ENCODE results near the gene PNMA8B.

Gene PNMA8B

DNA sequence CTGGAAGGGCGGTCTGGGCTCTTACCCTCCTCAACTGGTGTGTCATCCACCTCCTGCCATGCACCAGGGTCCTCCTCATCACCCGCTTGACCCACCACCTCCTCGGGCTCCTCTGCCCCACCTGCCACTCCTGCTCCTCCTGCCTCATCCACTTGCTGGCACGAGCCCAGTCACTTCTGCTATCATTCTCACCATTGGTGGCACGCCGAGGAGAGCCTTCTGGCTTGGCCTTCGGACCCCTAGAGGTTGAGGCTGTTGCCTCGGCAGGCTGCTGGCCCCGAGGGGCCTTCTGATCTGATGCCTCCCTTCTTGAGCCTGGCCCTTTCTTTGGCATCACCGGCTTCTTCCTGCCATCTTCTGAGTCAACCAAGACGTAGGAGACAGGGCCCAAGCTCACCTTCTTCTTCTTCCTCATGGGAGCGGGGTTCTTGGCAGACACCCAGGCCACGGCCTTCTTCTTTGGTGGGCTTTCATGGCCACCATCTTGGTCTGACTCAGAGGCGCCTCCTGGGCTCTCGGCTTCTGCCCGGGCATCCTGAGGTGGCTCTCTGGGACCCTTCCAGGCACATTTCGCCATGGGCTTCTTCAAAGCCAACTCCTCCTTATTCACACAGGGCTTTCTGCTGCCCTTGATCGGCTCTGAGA is 26.0 kb downstream of the PNMA8B start:
- Histone ChIP-seq H3K9me3 (ENCODE audit: control insufficient read depth in 1 of 2, low read length in 2 of 2) (no peaks in the 10 kb centered on the region), H3K27me3 (ENCODE audit: low read depth, low read length) (peaks cover 6% of the 10 kb centered on the region), H3K4me3 (ENCODE audit: low read depth in 1 of 2, low read length in 2 of 2) (no peak overlapping the region), H3K36me3 (ENCODE audit: control insufficient read depth in 1 of 2, insufficient read depth in 2 of 2, low read length in 2 of 2) (no peaks in the 10 kb centered on the region), H3K27ac (ENCODE audit: low read length) (no peak overlapping the region), H3K4me1 (ENCODE audit: control insufficient read depth in 1 of 2, insufficient read depth in 2 of 2, low read length in 2 of 2) (peaks cover 0 to 10% of the 10 kb centered on the region in 2 donors)

DNA sequence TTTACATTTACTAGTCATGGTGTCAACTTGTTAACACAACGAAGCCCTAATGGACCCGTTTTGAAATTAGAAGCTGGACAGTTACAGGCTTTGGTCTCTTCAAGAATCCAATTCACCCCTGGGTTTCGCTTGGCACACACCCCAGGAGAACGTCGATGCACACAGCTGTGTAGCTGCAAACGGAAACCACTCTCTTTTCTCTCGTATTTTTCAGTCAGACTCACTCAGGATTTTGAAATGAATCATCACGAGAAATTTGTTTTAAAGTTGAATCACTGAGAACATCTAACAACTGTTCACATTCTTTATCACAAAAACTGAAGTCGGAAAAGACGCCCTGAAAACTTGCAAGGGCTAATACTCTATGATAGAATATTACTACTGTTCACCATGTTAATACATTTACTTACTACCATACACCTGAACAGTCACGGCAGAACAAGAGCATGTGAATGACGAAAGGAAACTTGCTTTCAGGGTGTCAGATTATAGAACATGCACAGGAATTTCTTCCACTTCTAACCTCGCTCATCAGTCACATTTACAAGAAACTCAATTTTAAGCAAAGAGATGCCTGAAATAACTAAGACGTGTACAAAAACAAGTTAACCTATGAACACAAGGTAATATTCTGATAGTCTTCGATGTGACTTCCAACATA is 29.0 kb downstream of the PNMA8B start:
- Histone ChIP-seq H3K9me3 (ENCODE audit: control insufficient read depth in 1 of 2, low read length in 2 of 2) (no peaks in the 10 kb centered on the region), H3K4me1 (ENCODE audit: control insufficient read depth in 1 of 2, insufficient read depth in 2 of 2, low read length in 2 of 2) (peaks cover 0 to 10% of the 10 kb centered on the region in 2 donors), H3K4me3 (ENCODE audit: low read depth in 1 of 2, low read length in 2 of 2) (no peak overlapping the region), H3K27me3 (ENCODE audit: low read depth, low read length) (no peaks in the 10 kb centered on the region), H3K36me3 (ENCODE audit: control insufficient read depth in 1 of 2, insufficient read depth in 2 of 2, low read length in 2 of 2) (no peaks in the 10 kb centered on the region), H3K27ac (ENCODE audit: low read length) (peak overlapping the region; percentile 21)

DNA sequence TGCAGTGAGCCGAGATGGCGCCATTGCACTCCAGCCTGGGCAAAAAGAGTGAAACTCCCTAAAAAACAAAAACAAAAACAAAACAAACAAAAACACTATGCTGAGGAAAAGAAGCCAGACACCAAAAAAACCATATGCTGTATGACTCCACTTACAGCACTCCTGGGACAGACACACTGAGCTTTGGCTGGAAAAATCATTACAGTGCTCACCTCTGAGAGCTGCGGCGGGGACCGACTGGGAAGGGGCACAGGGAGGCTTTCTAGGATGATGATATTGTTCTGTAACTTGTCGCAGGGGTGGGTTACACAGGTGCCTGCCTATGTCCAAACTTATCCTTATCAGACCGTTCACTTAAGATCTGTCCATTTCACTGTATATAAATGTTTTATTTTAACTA is 32.2 kb downstream of the PNMA8B start:
- Histone ChIP-seq H3K4me3 (ENCODE audit: low read depth in 1 of 2, low read length in 2 of 2) (no peak overlapping the region), H3K27ac (ENCODE audit: low read length) (no peak overlapping the region)

DNA sequence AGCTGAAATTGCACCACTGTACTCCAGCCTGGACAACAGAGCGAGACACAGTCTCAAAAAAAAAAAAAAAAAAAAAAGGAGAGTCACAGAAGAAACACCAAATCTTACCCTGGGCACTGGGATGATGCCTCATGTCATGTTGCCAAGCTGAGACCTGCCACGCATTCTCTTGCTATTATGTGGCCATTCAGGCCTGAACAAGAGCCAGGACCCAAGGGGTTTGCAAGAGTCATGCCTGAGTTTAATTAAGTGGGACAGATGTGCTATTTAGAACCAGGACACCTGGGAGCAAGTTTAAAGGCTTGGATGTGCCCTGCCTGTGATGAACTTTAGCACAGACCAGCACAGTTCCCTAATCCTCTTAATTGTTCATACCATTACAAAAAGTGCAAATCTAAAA is 34.1 kb downstream of the PNMA8B start:
- H3K27me3 ChIP-seq (ENCODE audit: low read depth, low read length): no peaks in the 10 kb centered on the region
- no peaks in the 10 kb centered on the region for H3K36me3 ChIP-seq (ENCODE audit: control insufficient read depth in 1 of 2, insufficient read depth in 2 of 2, low read length in 2 of 2)
- no peak overlapping the region for H3K27ac ChIP-seq (ENCODE audit: low read length)
- no peaks in the 10 kb centered on the region for H3K9me3 ChIP-seq (ENCODE audit: control insufficient read depth in 1 of 2, low read length in 2 of 2)
- H3K4me1 ChIP-seq (ENCODE audit: control insufficient read depth in 1 of 2, insufficient read depth in 2 of 2, low read length in 2 of 2): no peaks in the 10 kb centered on the region
- no peak overlapping the region for H3K4me3 ChIP-seq (ENCODE audit: low read depth in 1 of 2, low read length in 2 of 2)

More for the DNA sequence above, 32.2 kb downstream of the PNMA8B start:
- no peaks in the 10 kb centered on the region for H3K27me3 ChIP-seq (ENCODE audit: low read depth, low read length)
- no peaks in the 10 kb centered on the region for H3K4me1 ChIP-seq (ENCODE audit: control insufficient read depth in 1 of 2, insufficient read depth in 2 of 2, low read length in 2 of 2)
- no peaks in the 10 kb centered on the region for H3K9me3 ChIP-seq (ENCODE audit: control insufficient read depth in 1 of 2, low read length in 2 of 2)
- no peaks in the 10 kb centered on the region for H3K36me3 ChIP-seq (ENCODE audit: control insufficient read depth in 1 of 2, insufficient read depth in 2 of 2, low read length in 2 of 2)

DNA sequence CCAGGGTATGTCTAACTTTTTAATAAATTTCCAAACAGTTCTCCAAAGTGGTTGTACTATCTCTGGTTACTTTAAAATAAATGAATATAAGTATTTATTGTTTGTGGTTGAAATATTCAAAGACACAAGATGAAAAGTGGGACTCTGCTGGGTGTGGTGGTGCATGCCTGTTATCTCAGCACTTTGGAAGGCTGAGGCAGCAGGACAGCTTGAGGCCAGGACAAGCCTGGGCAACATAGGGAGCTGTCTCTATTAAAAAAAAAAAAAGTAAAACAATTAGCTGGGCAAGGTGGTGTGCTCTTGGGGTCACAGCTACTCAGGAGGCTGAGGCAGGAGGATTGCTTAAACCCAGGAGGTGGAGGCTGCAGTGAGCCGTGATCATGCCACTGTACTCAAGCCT is 34.7 kb downstream of the PNMA8B start:
- Histone ChIP-seq H3K36me3 (ENCODE audit: control insufficient read depth in 1 of 2, insufficient read depth in 2 of 2, low read length in 2 of 2) (no peaks in the 10 kb centered on the region), H3K27ac (ENCODE audit: low read length) (no peak overlapping the region), H3K4me3 (ENCODE audit: low read depth in 1 of 2, low read length in 2 of 2) (no peak overlapping the region), H3K9me3 (ENCODE audit: control insufficient read depth in 1 of 2, low read length in 2 of 2) (no peaks in the 10 kb centered on the region), H3K4me1 (ENCODE audit: control insufficient read depth in 1 of 2, insufficient read depth in 2 of 2, low read length in 2 of 2) (no peaks in the 10 kb centered on the region), H3K27me3 (ENCODE audit: low read depth, low read length) (no peaks in the 10 kb centered on the region)

DNA sequence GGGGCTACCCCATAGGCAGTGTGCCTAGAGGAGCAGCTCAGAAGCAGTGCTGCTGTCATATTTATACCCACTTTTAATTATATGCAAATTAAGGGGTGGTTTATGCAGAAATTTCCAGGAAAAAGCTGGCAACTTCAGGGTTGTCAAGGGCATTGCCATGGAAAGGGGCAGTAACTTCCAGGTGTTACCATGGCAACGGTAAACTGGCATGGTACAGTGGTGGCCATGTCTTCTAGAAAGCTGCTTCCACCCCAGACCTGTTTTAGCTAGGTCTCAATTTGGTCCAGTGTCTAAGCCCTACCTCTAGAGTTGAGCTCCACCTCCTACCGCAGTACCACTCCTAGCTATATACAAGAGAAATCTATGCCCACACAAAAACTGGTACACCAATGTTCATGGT is 35.6 kb downstream of the PNMA8B start:
- Histone ChIP-seq H3K27ac (ENCODE audit: low read length) (no peak overlapping the region), H3K36me3 (ENCODE audit: control insufficient read depth in 1 of 2, insufficient read depth in 2 of 2, low read length in 2 of 2) (no peaks in the 10 kb centered on the region), H3K27me3 (ENCODE audit: low read depth, low read length) (no peaks in the 10 kb centered on the region)

DNA sequence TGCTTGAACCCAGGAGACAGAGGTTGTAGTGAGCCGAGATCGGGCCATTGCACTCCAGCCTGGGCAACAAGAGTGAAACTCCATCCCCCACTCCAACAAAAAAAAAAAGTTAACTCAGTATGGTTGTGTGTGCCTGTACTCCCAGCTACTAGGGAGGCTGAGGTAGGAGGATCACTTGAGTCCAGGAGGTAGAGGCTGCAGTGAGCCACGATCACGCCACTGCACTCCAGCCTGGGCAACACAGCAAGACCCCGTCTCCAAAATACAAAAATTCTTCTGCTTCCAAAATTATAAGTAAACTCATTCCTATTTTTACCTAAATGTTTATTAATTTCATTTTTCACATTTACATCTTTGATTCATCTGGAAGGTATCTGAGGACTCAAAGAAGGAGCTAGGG is 38.7 kb downstream of the PNMA8B start:
- H3K9me3 ChIP-seq (ENCODE audit: control insufficient read depth in 1 of 2, low read length in 2 of 2): no peaks in the 10 kb centered on the region
- no peaks in the 10 kb centered on the region for H3K27me3 ChIP-seq (ENCODE audit: low read depth, low read length)
- no peaks in the 10 kb centered on the region for H3K4me1 ChIP-seq (ENCODE audit: control insufficient read depth in 1 of 2, insufficient read depth in 2 of 2, low read length in 2 of 2)
- H3K4me3 ChIP-seq (ENCODE audit: low read depth in 1 of 2, low read length in 2 of 2): no peak overlapping the region
- H3K36me3 ChIP-seq (ENCODE audit: control insufficient read depth in 1 of 2, insufficient read depth in 2 of 2, low read length in 2 of 2): no peaks in the 10 kb centered on the region
- H3K27ac ChIP-seq (ENCODE audit: low read length): no peak overlapping the region

More for the DNA sequence above, 35.6 kb downstream of the PNMA8B start:
- Histone ChIP-seq H3K4me3 (ENCODE audit: low read depth in 1 of 2, low read length in 2 of 2) (no peak overlapping the region), H3K4me1 (ENCODE audit: control insufficient read depth in 1 of 2, insufficient read depth in 2 of 2, low read length in 2 of 2) (no peaks in the 10 kb centered on the region), H3K9me3 (ENCODE audit: control insufficient read depth in 1 of 2, low read length in 2 of 2) (no peaks in the 10 kb centered on the region)

DNA sequence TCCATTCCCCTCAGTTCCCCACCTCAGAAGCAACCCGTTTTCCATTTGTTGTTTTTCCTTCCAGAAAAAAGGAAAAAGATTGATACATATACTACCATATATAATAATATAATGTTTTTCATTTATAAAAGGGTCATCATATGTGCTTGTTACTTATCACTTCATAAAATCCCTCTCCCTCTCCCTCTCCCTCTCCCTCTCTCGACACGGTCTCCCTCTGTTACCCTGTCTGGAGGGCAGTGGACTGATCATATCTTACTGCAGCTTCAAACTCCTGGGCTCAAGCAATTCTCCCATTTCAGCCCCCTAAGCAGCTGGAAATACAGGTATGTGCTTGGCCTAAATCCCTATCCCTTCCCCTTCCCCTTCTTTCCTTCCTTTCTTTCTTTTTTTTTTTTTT is 41.4 kb downstream of the PNMA8B start:
- H3K27me3 ChIP-seq (ENCODE audit: low read depth, low read length): no peaks in the 10 kb centered on the region
- no peak overlapping the region for H3K27ac ChIP-seq (ENCODE audit: low read length)
- H3K4me1 ChIP-seq (ENCODE audit: control insufficient read depth in 1 of 2, insufficient read depth in 2 of 2, low read length in 2 of 2): no peaks in the 10 kb centered on the region
- no peaks in the 10 kb centered on the region for H3K36me3 ChIP-seq (ENCODE audit: control insufficient read depth in 1 of 2, insufficient read depth in 2 of 2, low read length in 2 of 2)
- H3K9me3 ChIP-seq (ENCODE audit: control insufficient read depth in 1 of 2, low read length in 2 of 2): no peaks in the 10 kb centered on the region
- no peak overlapping the region for H3K4me3 ChIP-seq (ENCODE audit: low read depth in 1 of 2, low read length in 2 of 2)

DNA sequence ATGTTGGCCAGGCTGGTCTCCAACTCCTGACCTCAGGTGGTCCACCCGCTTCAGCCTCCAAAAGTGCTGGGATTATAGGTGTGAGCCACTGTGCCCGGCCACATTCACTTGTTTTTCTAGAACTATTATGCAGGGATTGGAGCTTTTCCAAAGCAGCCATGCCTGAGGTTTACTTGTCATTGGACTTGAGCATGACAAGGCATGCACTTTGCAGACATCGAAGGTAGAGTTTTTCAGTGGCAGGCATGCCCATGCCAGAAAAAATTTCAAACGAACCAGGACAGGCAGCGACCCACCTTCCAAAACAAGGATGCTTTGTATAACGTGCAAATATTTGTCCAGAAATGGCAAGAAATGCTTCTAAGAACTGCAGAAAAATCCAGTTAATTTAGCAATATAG is 42.0 kb downstream of the PNMA8B start:
- H3K4me3 ChIP-seq (ENCODE audit: low read depth in 1 of 2, low read length in 2 of 2): no peak overlapping the region
- no peaks in the 10 kb centered on the region for H3K36me3 ChIP-seq (ENCODE audit: control insufficient read depth in 1 of 2, insufficient read depth in 2 of 2, low read length in 2 of 2)
- no peaks in the 10 kb centered on the region for H3K27me3 ChIP-seq (ENCODE audit: low read depth, low read length)
- H3K4me1 ChIP-seq (ENCODE audit: control insufficient read depth in 1 of 2, insufficient read depth in 2 of 2, low read length in 2 of 2): no peaks in the 10 kb centered on the region
- H3K9me3 ChIP-seq (ENCODE audit: control insufficient read depth in 1 of 2, low read length in 2 of 2): no peaks in the 10 kb centered on the region
- no peak overlapping the region for H3K27ac ChIP-seq (ENCODE audit: low read length)

DNA sequence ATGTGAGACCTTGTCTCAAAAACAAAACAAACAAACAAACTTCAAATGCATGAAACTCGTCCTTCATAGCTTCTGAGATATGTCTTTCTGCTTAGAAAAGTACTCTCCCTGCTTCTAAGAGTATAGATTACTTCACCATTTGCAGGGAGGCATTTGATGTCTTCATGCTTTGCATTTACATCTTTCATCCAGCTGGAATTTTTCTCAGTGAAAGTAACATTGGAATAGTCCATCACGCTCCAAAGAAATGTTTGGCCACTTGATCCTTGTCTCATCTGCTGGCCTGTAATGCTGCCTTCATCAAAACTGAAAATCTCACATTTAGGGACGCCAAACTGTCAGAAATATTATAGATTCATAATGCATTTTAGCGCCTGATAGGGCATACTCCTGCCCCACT is 43.5 kb downstream of the PNMA8B start:
- Histone ChIP-seq H3K4me1 (ENCODE audit: control insufficient read depth in 1 of 2, insufficient read depth in 2 of 2, low read length in 2 of 2) (no peaks in the 10 kb centered on the region), H3K9me3 (ENCODE audit: control insufficient read depth in 1 of 2, low read length in 2 of 2) (no peaks in the 10 kb centered on the region), H3K27ac (ENCODE audit: low read length) (no peak overlapping the region), H3K36me3 (ENCODE audit: control insufficient read depth in 1 of 2, insufficient read depth in 2 of 2, low read length in 2 of 2) (no peaks in the 10 kb centered on the region), H3K27me3 (ENCODE audit: low read depth, low read length) (no peaks in the 10 kb centered on the region), H3K4me3 (ENCODE audit: low read depth in 1 of 2, low read length in 2 of 2) (no peak overlapping the region)

DNA sequence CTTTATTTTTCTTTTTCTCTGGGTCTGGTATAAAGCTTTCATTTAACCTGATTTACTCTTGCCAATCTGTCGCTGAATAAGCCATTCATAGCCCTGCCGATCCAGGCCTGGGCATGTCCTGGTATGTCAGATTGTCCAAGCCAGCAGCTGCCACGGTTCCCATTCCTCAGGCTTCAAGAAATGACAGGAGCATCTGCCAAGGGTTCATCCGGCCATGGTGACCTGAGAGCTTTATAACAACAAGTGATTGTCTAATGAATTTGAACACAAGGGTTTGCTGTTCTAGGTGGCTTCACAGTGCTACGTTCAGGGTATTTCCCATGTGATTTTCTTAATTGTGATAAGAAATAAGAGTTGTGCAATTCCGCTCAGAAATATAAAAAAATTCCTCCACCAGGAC is 44.3 kb downstream of the PNMA8B start:
- no peak overlapping the region for H3K27ac ChIP-seq (ENCODE audit: low read length)
- no peaks in the 10 kb centered on the region for H3K36me3 ChIP-seq (ENCODE audit: control insufficient read depth in 1 of 2, insufficient read depth in 2 of 2, low read length in 2 of 2)
- no peaks in the 10 kb centered on the region for H3K4me1 ChIP-seq (ENCODE audit: control insufficient read depth in 1 of 2, insufficient read depth in 2 of 2, low read length in 2 of 2)
- no peaks in the 10 kb centered on the region for H3K9me3 ChIP-seq (ENCODE audit: control insufficient read depth in 1 of 2, low read length in 2 of 2)
- H3K27me3 ChIP-seq (ENCODE audit: low read depth, low read length): no peaks in the 10 kb centered on the region
- no peak overlapping the region for H3K4me3 ChIP-seq (ENCODE audit: low read depth in 1 of 2, low read length in 2 of 2)

DNA sequence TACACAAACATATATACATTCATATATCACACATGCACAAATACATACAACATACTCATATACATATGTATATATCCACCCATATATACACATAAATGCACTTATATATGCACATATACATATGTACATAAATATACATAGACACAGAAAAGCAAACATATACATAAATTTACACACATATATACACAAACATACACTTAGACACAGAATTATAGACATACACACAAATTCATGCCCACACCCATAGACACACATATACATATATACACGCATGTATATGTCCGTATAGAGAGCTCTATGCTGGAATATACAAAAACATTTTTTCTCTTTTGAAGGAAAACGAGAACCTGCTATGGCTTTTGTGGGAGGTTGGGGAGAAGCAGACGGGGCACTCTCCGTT is 44.9 kb downstream of the PNMA8B start:
- H3K9me3 ChIP-seq (ENCODE audit: control insufficient read depth in 1 of 2, low read length in 2 of 2): no peaks in the 10 kb centered on the region
- no peaks in the 10 kb centered on the region for H3K27me3 ChIP-seq (ENCODE audit: low read depth, low read length)
- no peak overlapping the region for H3K4me3 ChIP-seq (ENCODE audit: low read depth in 1 of 2, low read length in 2 of 2)
- H3K27ac ChIP-seq (ENCODE audit: low read length): no peak overlapping the region
- no peaks in the 10 kb centered on the region for H3K36me3 ChIP-seq (ENCODE audit: control insufficient read depth in 1 of 2, insufficient read depth in 2 of 2, low read length in 2 of 2)
- no peaks in the 10 kb centered on the region for H3K4me1 ChIP-seq (ENCODE audit: control insufficient read depth in 1 of 2, insufficient read depth in 2 of 2, low read length in 2 of 2)
